T-cell (primary cell): ENCODE measurements around the gene PRKAG2. TPM values are rescaled to one million over a fixed set of nuclear protein-coding genes. Genes with fewer than 3 reads are reported as not detected.

Experiments
- ATAC-seq, 4 experiments: fragments of 200-7000 bp in 3 of 4; fragments of 150-1000 bp in 1 of 4; cut with Tn5 transposase; replicated peaks in 1 of 4; 1 replicate in 3 of 4; 2 replicates in 1 of 4; pipeline ENCODE4 v1.10.0; 2021; ENCODE audit warnings: moderate library complexity in 3 of 4, mild to moderate bottlenecking in 2 of 4, moderate number of reproducible peaks in 1 of 4
- CTCF ChIA-PET, 2 donors: fragments of 300-600 bp; sonication (Branson Sonifier 250); formaldehyde crosslinking; loops; one replicate each; lab custom pipeline; 2022; ENCODE audit warnings: antibody characterized with exemption in 2 of 2; lab: Charles Lee
- POLR2A ChIA-PET, 2 donors: fragments of 300-600 bp; sonication (Branson Sonifier 250); formaldehyde crosslinking; loops; one replicate each; lab custom pipeline; 2022; ENCODE audit warnings: antibody characterized with exemption in 2 of 2; lab: Charles Lee
- DNase-seq, 35 experiments: peaks; one replicate each; pipeline versions ENCODE4 v3.0.0 to v3.0.0-alpha.2; 2013 to 2023
- H3K27ac ChIP-seq: one replicate; pipeline ENCODE4 v1.5.1; 2013; ENCODE audit warnings: low read length
- H3K27me3 ChIP-seq, 2 experiments: replicated peaks in 1 of 2; 1 replicate in 1 of 2; 2 replicates in 1 of 2; pipeline versions ENCODE4 v1.6.1 to v1.7.0; 2013; ENCODE audit warnings: low read length in 1 of 2, mixed read lengths in 1 of 2; ENCODE audit not compliant: control insufficient read depth in 2 of 2, insufficient read depth in 2 of 2; ENCODE audit errors: extremely low read depth in 1 of 2
- H3K36me3 ChIP-seq, 2 donors: 1 replicate in 1 of 2; 2 replicates in 1 of 2; pipeline versions ENCODE4 v1.6.1 to v1.7.0; 2013; ENCODE audit warnings: low read length in 1 of 2; ENCODE audit not compliant: control insufficient read depth in 2 of 2, insufficient read depth in 1 of 2; ENCODE audit errors: extremely low read depth in 1 of 2
- H3K4me1 ChIP-seq, 2 experiments: 1 replicate in 1 of 2; 2 replicates in 1 of 2; pipeline versions ENCODE4 v1.6.1 to v1.7.0; 2013; ENCODE audit warnings: low read length in 2 of 2, mixed read lengths in 1 of 2; ENCODE audit not compliant: insufficient read depth in 2 of 2, control insufficient read depth in 1 of 2; ENCODE audit errors: extremely low read depth in 1 of 2
- H3K4me3 ChIP-seq, 2 donors: 1 replicate in 1 of 2; 2 replicates in 1 of 2; pipeline versions ENCODE4 v1.5.1 to v1.7.0; 2013; ENCODE audit warnings: mild to moderate bottlenecking in 2 of 2, low read length in 1 of 2, moderate library complexity in 1 of 2; ENCODE audit not compliant: control insufficient read depth in 1 of 2; ENCODE audit errors: extremely low read depth in 1 of 2
- H3K9me3 ChIP-seq: 2 replicates; pipeline ENCODE4 v1.7.0; 2013
- H3K27ac Mint-ChIP-seq, 2 donors: one replicate each; pipeline ENCODE4 v1.8.0; 2020 to 2021; ENCODE audit warnings: mild to moderate bottlenecking in 2 of 2, mixed read lengths in 2 of 2
- H3K27me3 Mint-ChIP-seq, 2 donors: one replicate each; pipeline ENCODE4 v1.8.0; 2021 to 2022; ENCODE audit warnings: mixed read lengths in 2 of 2
- H3K36me3 Mint-ChIP-seq: one replicate; pipeline ENCODE4 v1.8.0; 2021; ENCODE audit warnings: mixed read lengths
- H3K4me1 Mint-ChIP-seq, 3 donors: one replicate each; pipeline ENCODE4 v1.8.0; 2020 to 2022; ENCODE audit warnings: mixed read lengths in 3 of 3, mild to moderate bottlenecking in 1 of 3
- H3K4me3 Mint-ChIP-seq, 3 donors: one replicate each; pipeline ENCODE4 v1.8.0; 2020 to 2022; ENCODE audit warnings: mild to moderate bottlenecking in 3 of 3, mixed read lengths in 3 of 3, moderate library complexity in 3 of 3
- H3K9me3 Mint-ChIP-seq, 3 donors: one replicate each; pipeline ENCODE4 v1.8.0; 2020 to 2022; ENCODE audit warnings: mixed read lengths in 3 of 3
- WGBS: methylation state at CpG from one replicate; pipeline ENCODE4 v1.1.5; 2013; ENCODE audit warnings: missing lambda C conversion rate; ENCODE audit not compliant: insufficient coverage; 5-methylcytosine and 5-hydroxymethylcytosine counted together
- total RNA-seq, 35 experiments: library from RNA in 6 of 35; stranded (reverse) in 6 of 35; fragments of 120-200 nt in 1 of 35; gene quantifications; one replicate each; pipeline versions ENCODE4 v1.2.1 to v1.2.4 and lab custom pipeline; 2013 to 2026

The PRKAG2 gene
- total RNA-seq, 5 donors from 2014 or later (not counting 1 experiment from before 2014, with no cell fraction given) = 43.0 to 59.9 (median 49.3) TPM

DNA sequence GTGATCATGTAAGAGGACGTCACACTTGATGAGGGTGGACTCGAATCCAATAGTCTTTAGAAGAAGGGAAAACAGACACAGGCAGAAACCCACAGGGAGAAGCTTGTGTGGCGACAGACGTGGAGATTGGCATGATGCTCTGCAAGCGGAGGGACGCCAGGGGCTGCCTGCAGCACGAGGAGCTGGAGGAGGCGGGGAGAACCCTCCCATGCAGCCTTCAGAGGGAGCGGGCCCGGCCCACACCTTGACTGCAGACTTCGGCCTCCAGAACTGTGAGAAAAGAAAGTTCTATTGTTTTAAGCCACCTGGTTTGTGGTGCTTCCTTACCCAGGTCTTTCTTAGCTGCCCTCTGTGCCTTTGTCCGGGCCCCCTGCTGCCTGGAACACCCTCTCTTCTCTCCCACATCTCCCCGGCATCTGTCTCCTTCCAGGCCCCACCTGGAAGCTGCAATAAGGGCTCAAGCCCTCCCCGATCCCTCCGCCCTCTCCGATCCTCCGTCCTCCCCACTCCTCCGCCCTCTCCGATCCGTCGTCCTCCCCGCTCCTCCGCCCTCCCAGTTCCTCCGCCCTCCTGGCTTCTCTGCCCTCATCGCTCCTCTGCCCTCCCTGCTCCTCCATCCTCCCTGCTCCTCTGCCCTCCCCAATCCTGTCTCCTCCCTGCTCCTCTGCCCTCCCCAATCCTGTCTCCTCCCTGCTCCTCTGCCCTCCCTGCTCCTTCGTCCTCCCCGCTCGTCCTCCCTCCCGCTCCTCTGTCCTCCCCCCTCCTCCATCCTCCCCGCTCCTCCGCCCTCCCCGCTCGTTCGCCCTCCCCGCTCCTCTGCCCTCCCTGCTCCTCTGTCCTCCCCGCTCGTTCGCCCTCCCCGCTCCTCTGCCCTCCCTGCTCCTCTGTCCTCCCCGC lies 17.4 kb upstream of the PRKAG2 start:
- Mint-ChIP-seq H3K27ac (no peak overlapping the region), H3K4me1 (no peaks in the 10 kb centered on the region), H3K9me3 (no peaks in the 10 kb centered on the region), H3K4me3 (no peak overlapping the region), H3K27me3 (peaks cover 22 to 26% of the 10 kb centered on the region in 2 donors), H3K36me3 (no peaks in the 10 kb centered on the region)
- ATAC-seq (no peak), DNase-seq (no peak)
- Histone ChIP-seq H3K4me1 (no peaks in the 10 kb centered on the region), H3K4me3 (no peak overlapping the region), H3K9me3 (no peaks in the 10 kb centered on the region), H3K27ac (no peak overlapping the region), H3K27me3 (peaks cover 0 to 49% of the 10 kb centered on the region in 2 experiments), H3K36me3 (no peaks in the 10 kb centered on the region)
- ChIA-PET CTCF (no interaction called here), POLR2A (no interaction called here)
- 89% methylated on average over 26 of the region's 40 CpGs for WGBS

DNA sequence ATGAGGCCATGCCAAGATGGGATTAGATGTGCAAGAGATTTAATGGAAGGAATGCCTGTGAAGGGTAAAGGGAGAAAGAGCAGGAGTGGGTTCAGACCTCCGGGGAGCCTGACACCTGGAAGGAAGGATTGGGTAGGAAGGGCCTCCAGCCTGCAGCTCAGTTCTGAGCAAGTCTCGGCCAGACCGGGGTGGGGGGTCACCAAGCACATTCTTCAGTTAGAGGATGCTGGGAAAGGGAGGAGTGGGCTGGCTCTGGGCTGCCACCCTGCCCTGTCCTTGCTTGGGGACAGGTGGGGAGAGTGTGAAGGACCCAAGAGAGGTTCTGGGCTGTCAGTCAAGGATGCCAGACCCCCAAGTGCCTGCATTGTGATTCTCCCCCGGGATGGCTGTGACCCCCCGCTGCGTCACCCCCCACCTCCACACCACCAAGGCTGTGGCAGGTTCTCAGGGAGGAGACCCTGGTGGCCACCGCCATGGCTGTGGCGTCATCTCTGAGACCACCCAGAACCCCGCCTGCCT lies 16.5 kb upstream of the PRKAG2 start:
- H3K36me3 Mint-ChIP-seq = no peaks in the 10 kb centered on the region

DNA sequence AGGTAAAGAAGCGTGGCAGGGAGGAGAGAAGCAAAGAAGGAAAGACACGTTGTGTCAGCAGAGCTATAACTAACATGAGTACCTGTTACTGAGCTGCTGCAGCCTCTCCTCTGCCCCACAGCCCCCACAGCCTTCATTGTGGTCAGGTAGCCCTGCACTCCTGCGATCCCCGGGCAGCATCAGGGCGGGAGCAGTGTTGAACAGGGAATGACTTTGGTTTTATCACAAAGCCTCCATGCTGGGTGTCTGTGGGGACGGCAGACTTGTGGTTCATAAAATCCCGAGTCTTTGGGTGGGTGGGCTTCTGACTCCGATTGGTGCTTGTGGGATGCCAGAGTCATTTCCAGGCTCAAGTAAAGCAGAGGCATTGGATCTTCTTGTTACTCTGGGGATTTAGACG lies 14.8 kb upstream of the PRKAG2 start:
- CTCF ChIA-PET = no interaction called here
- H3K9me3 Mint-ChIP-seq = no peaks in the 10 kb centered on the region
- no peak overlapping the region for H3K27ac Mint-ChIP-seq
- Histone ChIP-seq H3K27me3 (peaks cover 0 to 48% of the 10 kb centered on the region in 2 experiments), H3K27ac (no peak overlapping the region), H3K9me3 (no peaks in the 10 kb centered on the region), H3K4me1 (no peaks in the 10 kb centered on the region), H3K36me3 (no peaks in the 10 kb centered on the region), H3K4me3 (no peak overlapping the region)
- no peaks in the 10 kb centered on the region for H3K36me3 Mint-ChIP-seq
- WGBS = no CpG with 5 or more reads among the region's 9 CpGs
- H3K4me3 Mint-ChIP-seq = no peak overlapping the region
- peaks cover 17 to 20% of the 10 kb centered on the region in 2 donors for H3K27me3 Mint-ChIP-seq
- ATAC-seq = no peak
- DNase-seq = no peak
- POLR2A ChIA-PET = no interaction called here
- H3K4me1 Mint-ChIP-seq = no peaks in the 10 kb centered on the region

More for the DNA sequence above, 16.5 kb upstream of the PRKAG2 start:
- Histone ChIP-seq H3K36me3 (no peaks in the 10 kb centered on the region), H3K9me3 (no peaks in the 10 kb centered on the region), H3K4me3 (no peak overlapping the region), H3K27ac (no peak overlapping the region), H3K27me3 (peaks cover 0 to 45% of the 10 kb centered on the region in 2 experiments), H3K4me1 (no peaks in the 10 kb centered on the region)
- Mint-ChIP-seq H3K4me3 (no peak overlapping the region), H3K9me3 (no peaks in the 10 kb centered on the region), H3K27me3 (peaks cover 18 to 24% of the 10 kb centered on the region in 2 donors), H3K27ac (no peak overlapping the region), H3K4me1 (no peaks in the 10 kb centered on the region)
- WGBS = 90% methylated on average over 5 of the region's 9 CpGs
- ATAC-seq (no peak), DNase-seq (no peak)
- ChIA-PET POLR2A (no interaction called here), CTCF (no interaction called here)

DNA sequence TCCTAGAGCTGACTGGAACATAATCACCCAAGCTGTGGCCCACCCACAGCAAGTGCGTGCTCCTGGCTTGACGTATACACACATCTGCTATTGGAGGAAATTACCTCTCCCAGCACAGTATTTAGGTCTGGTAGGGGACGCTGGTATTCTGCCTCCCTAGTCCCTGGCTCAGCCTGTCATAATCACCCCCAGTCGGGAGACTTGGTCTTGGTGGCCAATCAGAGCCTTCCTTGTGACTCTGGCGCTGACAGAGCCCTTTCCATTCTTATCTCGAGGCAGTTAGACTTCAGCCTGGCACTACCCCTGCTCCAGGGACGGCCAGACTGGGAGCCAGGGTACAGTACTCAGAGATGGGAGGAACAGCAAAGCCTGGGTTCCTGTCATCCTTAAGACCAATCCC lies 14.3 kb upstream of the PRKAG2 start:
- ChIA-PET POLR2A (no interaction called here), CTCF (no interaction called here)
- Histone ChIP-seq H3K36me3 (no peaks in the 10 kb centered on the region), H3K4me3 (no peak overlapping the region), H3K27me3 (peaks cover 0 to 43% of the 10 kb centered on the region in 2 experiments), H3K4me1 (no peaks in the 10 kb centered on the region), H3K9me3 (no peaks in the 10 kb centered on the region), H3K27ac (no peak overlapping the region)
- WGBS = 86% methylated on average over 3 of the region's 7 CpGs
- no peak for ATAC-seq
- DNase-seq = no peak
- Mint-ChIP-seq H3K4me3 (no peak overlapping the region), H3K9me3 (no peaks in the 10 kb centered on the region), H3K27ac (no peak overlapping the region), H3K4me1 (no peaks in the 10 kb centered on the region), H3K36me3 (no peaks in the 10 kb centered on the region), H3K27me3 (peaks cover 17 to 21% of the 10 kb centered on the region in 2 donors)

DNA sequence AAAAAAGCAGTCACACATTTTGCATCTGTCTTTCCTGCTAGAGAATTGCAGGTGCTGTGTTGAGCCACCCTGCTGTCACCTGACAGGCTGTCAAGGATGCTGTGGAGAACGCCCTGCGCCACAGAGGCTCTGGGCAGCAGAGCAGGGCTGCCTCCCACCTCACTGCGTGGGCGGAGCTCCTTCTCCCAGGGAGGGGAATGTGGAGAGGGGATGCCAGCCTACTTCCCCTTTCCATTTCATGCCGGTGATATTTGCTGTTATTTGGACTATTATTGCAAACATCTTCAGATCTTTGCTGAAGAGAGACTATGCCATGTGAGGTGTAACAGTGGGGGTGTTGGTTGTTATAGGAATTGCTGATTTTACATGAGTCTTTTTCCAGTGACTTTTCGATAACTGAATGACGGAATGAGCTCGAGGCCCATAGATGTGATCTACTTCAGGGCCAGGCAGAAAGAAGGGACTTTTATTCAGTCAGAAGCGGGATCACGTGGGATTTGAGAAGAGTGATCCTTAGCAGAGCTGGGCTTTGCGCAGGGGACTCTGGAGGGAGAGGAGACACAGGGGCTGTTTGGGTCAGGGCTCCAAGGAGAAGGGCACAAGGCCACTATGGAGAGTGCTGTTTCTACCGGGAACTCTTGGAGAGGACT lies 13.6 kb upstream of the PRKAG2 start:
- H3K36me3 ChIP-seq = no peaks in the 10 kb centered on the region
- Mint-ChIP-seq H3K9me3 (no peaks in the 10 kb centered on the region), H3K27ac (no peak overlapping the region), H3K36me3 (no peaks in the 10 kb centered on the region), H3K4me3 (no peak overlapping the region), H3K27me3 (peaks cover 20 to 28% of the 10 kb centered on the region in 2 donors), H3K4me1 (no peaks in the 10 kb centered on the region)
- DNase-seq (no peak), ATAC-seq (no peak)
- 79% methylated on average over 5 of the region's 12 CpGs for WGBS
- peaks cover 0 to 42% of the 10 kb centered on the region in 2 experiments for H3K27me3 ChIP-seq
- POLR2A ChIA-PET = no interaction called here
- no peaks in the 10 kb centered on the region for H3K4me1 ChIP-seq
- CTCF ChIA-PET = no interaction called here
- no peaks in the 10 kb centered on the region for H3K9me3 ChIP-seq
- H3K27ac ChIP-seq = no peak overlapping the region
- no peak overlapping the region for H3K4me3 ChIP-seq

DNA sequence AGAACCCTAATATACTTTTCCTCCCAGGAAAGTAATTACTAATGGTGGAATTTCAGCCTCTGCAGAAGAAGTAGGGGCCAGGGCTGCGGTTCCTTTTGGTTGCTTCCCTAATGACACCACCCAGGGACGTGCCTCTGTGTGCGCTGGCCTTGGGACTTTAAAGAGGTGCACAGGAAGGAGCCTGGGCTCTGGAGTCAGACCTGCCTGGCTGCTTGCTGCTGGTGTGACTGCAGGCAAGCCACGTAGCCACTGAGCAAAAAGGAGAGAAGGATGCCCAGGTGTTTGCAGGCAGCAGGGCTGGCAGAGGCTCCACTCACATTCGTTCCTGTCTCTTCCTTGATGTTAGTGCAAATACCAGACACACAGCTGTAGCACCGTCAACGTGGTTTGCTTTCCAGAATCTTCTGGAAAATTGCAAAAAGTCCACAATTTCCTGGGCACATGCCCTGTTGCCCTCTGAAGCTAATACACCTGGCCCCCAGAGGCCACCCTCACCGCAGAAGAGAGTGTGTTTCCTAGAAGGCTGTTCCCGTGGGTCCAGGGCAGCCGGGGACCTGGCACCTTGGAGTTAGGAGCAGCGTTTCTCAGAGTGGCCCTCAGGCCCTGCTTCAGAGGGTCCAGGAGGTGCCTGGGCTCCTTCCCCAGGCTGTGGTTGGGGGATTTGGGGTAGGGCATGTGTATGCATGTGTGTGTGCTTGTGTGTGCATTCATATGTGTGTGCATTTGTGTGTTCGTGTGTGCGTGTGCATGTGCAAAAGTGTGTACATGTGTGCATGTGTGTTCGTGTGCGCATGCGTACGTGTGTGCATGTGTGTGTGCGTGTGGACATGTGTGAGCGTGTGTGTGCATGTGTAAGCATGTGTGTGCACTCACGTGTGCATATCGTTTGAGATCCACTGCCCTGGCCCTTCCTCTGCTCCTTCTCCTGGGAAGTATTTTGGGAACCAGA lies 12.8 kb upstream of the PRKAG2 start:
- Mint-ChIP-seq H3K27ac (no peak overlapping the region), H3K27me3 (peaks cover 26 to 30% of the 10 kb centered on the region in 2 donors), H3K36me3 (no peaks in the 10 kb centered on the region), H3K4me3 (no peak overlapping the region), H3K9me3 (no peaks in the 10 kb centered on the region), H3K4me1 (no peaks in the 10 kb centered on the region)
- H3K27ac ChIP-seq = no peak overlapping the region
- H3K9me3 ChIP-seq = no peaks in the 10 kb centered on the region
- ATAC-seq = no peak
- no peaks in the 10 kb centered on the region for H3K4me1 ChIP-seq
- WGBS = 80% methylated on average over 21 of the region's 21 CpGs
- H3K27me3 ChIP-seq = peaks cover 0 to 47% of the 10 kb centered on the region in 2 experiments
- H3K4me3 ChIP-seq = no peak overlapping the region
- H3K36me3 ChIP-seq = no peaks in the 10 kb centered on the region
- CTCF ChIA-PET = no interaction called here
- POLR2A ChIA-PET = no interaction called here
- no peak for DNase-seq
